Measurements from ENCODE around the gene TRPM2.
A peak's percentile ranks its signal among the peaks of the same experiment; 100 is the strongest.

The TRPM2 gene

DNA sequence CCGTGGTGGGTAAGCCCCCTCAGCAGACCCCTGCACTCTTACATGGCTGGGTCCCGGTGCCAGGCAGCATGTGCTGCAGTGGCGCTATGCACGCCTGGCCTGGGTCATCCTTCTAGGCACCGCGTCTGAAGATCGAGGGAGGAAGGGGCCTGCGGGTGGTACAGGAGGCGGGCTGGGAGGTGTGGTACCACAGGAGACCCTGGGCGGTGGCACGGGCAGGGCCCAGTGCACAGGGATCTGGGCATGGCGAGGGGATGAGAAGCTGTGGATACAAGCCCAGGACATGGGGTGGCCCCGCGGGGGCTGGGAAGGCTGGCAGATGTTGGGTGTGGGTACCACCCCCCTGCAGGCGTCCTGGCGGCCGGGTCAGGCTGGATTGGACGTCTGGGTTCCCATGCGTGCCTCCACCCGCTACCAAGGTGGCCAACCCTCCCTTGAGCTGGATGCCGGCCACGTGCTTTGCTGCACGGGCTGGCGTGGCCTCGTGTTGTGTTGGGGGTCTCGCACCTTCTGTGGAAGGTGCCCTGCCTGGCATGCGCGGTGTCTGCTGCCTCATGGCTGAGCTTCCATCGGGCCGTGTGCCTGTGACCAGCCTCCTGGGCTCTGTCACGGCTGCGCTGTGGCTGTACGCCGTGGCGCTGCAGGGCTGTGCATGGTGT, 33.9 kb upstream of the TRPM2 start:
- H2BK120ac ChIP-seq (ENCODE audit: insufficient read depth, low read length, poor library complexity) = no peak overlapping the region
- no CpG with 5 or more reads among the region's 35 CpGs for WGBS (ENCODE audit: extremely low coverage, insufficient coverage, insufficient read length)
- H3K36me3 ChIP-seq (ENCODE audit: control insufficient read depth in 1 of 2, insufficient read depth in 2 of 2, low read length in 2 of 2) = peaks cover 79 to 87% of the 10 kb centered on the region in 2 experiments
- H3K14ac ChIP-seq (ENCODE audit: low read length) = no peak overlapping the region
- no peak overlapping the region for H3K23ac ChIP-seq (ENCODE audit: low read length)
- H4K12ac ChIP-seq (ENCODE audit: low read depth, low read length) = no peak overlapping the region
- no peaks in the 10 kb centered on the region for H3K79me2 ChIP-seq (ENCODE audit: control insufficient read depth, insufficient read depth, low read length, poor library complexity)
- H2BK12ac ChIP-seq (ENCODE audit: low read length) = no peak overlapping the region
- no peak overlapping the region for H3K9ac ChIP-seq (ENCODE audit: low read length)
- H3K27ac ChIP-seq (ENCODE audit: low read depth, low read length) = no peak overlapping the region
- no peak overlapping the region for H4K91ac ChIP-seq (ENCODE audit: low read depth, low read length)
- H3K18ac ChIP-seq (ENCODE audit: low read length) = no peak overlapping the region
- no peaks in the 10 kb centered on the region for H3K4me1 ChIP-seq (ENCODE audit: control insufficient read depth in 1 of 2, insufficient read depth in 2 of 2, low read length in 2 of 2)
- H2BK5ac ChIP-seq (ENCODE audit: low read depth, low read length, poor library complexity) = no peak overlapping the region
- H4K8ac ChIP-seq (ENCODE audit: low read depth, low read length) = no peak overlapping the region
- H3K4ac ChIP-seq (ENCODE audit: low read depth, low read length) = no peak overlapping the region
- H3K27me3 ChIP-seq (ENCODE audit: insufficient read depth, low read length) = no peaks in the 10 kb centered on the region
- no peak for DNase-seq
- no peak overlapping the region for H3K4me2 ChIP-seq (ENCODE audit: low read length)
- no peak overlapping the region for H3K4me3 ChIP-seq (ENCODE audit: low read depth, low read length)
- no peaks in the 10 kb centered on the region for H3K79me1 ChIP-seq (ENCODE audit: low read length)
- no peak overlapping the region for H2AK5ac ChIP-seq (ENCODE audit: low read length)
- no peak overlapping the region for H2AFZ ChIP-seq (ENCODE audit: insufficient read depth, low read length, poor library complexity)
- H3K9me3 ChIP-seq (ENCODE audit: insufficient read depth, low read depth, low read length) = peaks cover 13% of the 10 kb centered on the region

DNA sequence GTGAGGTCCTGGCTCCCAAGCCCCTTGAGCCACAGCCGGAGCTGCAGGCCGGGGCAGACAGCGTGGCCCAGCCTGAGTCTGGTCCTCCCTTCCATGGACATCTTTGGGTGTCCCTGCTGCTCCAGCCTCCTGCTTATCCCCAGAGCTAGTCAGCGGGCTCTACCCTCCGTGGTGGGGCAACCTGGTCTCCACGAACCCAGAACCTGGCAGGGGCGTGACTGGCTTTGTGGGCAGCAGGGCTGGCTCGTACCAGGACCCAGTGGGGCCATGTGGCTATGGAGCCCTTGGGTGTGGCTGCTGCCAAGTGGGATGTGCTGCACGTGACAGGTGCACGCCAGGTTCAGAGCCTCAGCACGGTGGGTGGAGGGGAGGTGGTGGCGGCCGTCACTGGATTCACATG, 32.6 kb upstream of the TRPM2 start:
- Histone ChIP-seq H2BK12ac (ENCODE audit: low read length) (no peak overlapping the region), H3K4me2 (ENCODE audit: low read length) (no peak overlapping the region), H4K8ac (ENCODE audit: low read depth, low read length) (no peak overlapping the region), H2AFZ (ENCODE audit: insufficient read depth, low read length, poor library complexity) (no peak overlapping the region), H3K14ac (ENCODE audit: low read length) (no peak overlapping the region), H3K9ac (ENCODE audit: low read length) (no peak overlapping the region), H3K4me3 (ENCODE audit: low read depth, low read length) (peak overlapping the region; percentile 52), H3K23ac (ENCODE audit: low read length) (no peak overlapping the region), H3K27me3 (ENCODE audit: insufficient read depth, low read length) (no peaks in the 10 kb centered on the region), H2AK5ac (ENCODE audit: low read length) (no peak overlapping the region), H3K18ac (ENCODE audit: low read length) (no peak overlapping the region), H3K4me1 (ENCODE audit: control insufficient read depth in 1 of 2, insufficient read depth in 2 of 2, low read length in 2 of 2) (no peaks in the 10 kb centered on the region), H3K4ac (ENCODE audit: low read depth, low read length) (no peak overlapping the region), H2BK120ac (ENCODE audit: insufficient read depth, low read length, poor library complexity) (no peak overlapping the region), H4K91ac (ENCODE audit: low read depth, low read length) (no peak overlapping the region), H3K79me1 (ENCODE audit: low read length) (no peaks in the 10 kb centered on the region), H3K36me3 (ENCODE audit: control insufficient read depth in 1 of 2, insufficient read depth in 2 of 2, low read length in 2 of 2) (peaks cover 81 to 90% of the 10 kb centered on the region in 2 experiments), H3K79me2 (ENCODE audit: control insufficient read depth, insufficient read depth, low read length, poor library complexity) (no peaks in the 10 kb centered on the region), H2BK5ac (ENCODE audit: low read depth, low read length, poor library complexity) (no peak overlapping the region), H3K9me3 (ENCODE audit: insufficient read depth, low read depth, low read length) (peaks cover 14% of the 10 kb centered on the region), H4K12ac (ENCODE audit: low read depth, low read length) (no peak overlapping the region), H3K27ac (ENCODE audit: low read depth, low read length) (no peak overlapping the region)
- no peak for DNase-seq
- WGBS (ENCODE audit: extremely low coverage, insufficient coverage, insufficient read length) = no CpG with 5 or more reads among the region's 13 CpGs

DNA sequence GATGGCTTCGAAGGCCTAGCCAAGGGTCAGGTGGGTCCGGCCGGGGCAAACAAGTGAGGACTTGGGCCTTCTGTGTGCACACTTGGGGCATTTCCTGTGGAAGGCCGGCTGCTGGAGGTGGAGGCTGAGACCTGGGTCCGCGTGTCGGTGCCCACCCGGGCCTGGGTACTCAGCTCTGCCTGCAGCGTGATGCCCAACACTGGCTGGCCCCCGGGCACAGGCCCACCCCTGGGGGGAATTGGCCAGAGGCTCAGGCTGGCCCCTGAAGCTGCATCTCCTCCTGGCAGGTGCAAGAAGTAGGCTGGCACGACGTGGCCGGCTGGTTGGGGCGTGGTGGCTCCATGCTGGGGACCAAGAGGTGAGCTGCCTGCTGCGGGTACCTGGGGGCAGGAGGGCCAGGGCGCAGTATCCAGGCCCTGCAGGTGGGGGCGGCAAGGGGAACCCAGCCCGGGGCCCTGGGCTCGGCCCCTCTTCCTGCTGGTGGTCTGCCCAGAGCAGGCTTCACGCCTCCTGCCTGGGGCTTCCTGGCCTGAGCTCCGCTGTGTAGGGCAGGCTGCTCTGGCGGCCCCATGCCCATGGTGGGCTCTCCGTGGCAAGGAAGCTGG, 31.5 kb upstream of the TRPM2 start:
- Histone ChIP-seq H3K14ac (ENCODE audit: low read length) (no peak overlapping the region), H3K27ac (ENCODE audit: low read depth, low read length) (no peak overlapping the region), H3K36me3 (ENCODE audit: control insufficient read depth in 1 of 2, insufficient read depth in 2 of 2, low read length in 2 of 2) (peaks cover 81 to 89% of the 10 kb centered on the region in 2 experiments), H3K18ac (ENCODE audit: low read length) (no peak overlapping the region), H3K4ac (ENCODE audit: low read depth, low read length) (no peak overlapping the region), H3K4me1 (ENCODE audit: control insufficient read depth in 1 of 2, insufficient read depth in 2 of 2, low read length in 2 of 2) (no peaks in the 10 kb centered on the region), H4K8ac (ENCODE audit: low read depth, low read length) (no peak overlapping the region), H2BK120ac (ENCODE audit: insufficient read depth, low read length, poor library complexity) (no peak overlapping the region), H2AFZ (ENCODE audit: insufficient read depth, low read length, poor library complexity) (no peak overlapping the region), H2BK12ac (ENCODE audit: low read length) (no peak overlapping the region), H3K4me2 (ENCODE audit: low read length) (no peak overlapping the region), H3K9ac (ENCODE audit: low read length) (no peak overlapping the region), H4K91ac (ENCODE audit: low read depth, low read length) (no peak overlapping the region), H3K23ac (ENCODE audit: low read length) (no peak overlapping the region), H3K4me3 (ENCODE audit: low read depth, low read length) (no peak overlapping the region), H2AK5ac (ENCODE audit: low read length) (no peak overlapping the region), H2BK5ac (ENCODE audit: low read depth, low read length, poor library complexity) (no peak overlapping the region), H3K79me2 (ENCODE audit: control insufficient read depth, insufficient read depth, low read length, poor library complexity) (no peaks in the 10 kb centered on the region), H3K27me3 (ENCODE audit: insufficient read depth, low read length) (no peaks in the 10 kb centered on the region), H3K9me3 (ENCODE audit: insufficient read depth, low read depth, low read length) (peaks cover 9% of the 10 kb centered on the region), H3K79me1 (ENCODE audit: low read length) (no peaks in the 10 kb centered on the region), H4K12ac (ENCODE audit: low read depth, low read length) (no peak overlapping the region)
- no peak for DNase-seq
- WGBS (ENCODE audit: extremely low coverage, insufficient coverage, insufficient read length) = no CpG with 5 or more reads among the region's 23 CpGs

DNA sequence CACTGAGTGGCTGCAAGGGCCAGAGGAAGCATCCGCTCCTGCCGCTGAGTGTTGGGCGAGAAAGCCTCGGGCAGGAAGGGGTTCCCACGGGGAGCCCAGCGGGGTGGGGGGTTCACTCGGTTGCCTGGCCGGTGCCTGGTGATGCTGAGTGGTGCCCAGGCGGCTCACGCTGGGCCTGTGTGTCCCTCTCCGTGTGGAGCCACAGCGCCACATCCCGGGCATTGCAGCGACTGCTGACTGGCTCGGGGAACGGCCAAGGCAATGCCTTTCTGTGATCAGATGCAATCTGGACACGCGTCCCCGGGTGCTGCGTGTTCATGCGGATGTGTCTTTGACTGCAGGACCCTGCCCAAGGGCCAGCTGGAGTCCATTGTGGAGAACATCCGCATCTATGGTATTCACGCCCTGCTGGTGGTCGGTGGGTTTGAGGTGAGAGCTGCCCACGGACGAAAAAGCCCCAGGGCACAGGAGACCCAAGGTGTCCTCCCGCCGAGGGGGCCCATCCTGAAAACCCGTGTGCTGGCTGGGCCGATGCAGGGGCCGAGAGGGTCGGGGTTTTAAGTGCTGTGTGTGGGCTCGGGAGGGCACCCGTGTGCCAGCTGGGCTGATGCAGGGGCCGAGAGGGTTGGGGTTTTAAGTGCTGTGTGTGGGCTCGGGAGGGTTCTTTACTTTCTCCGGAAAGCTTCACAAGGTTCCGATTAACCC, 30.6 kb upstream of the TRPM2 start:
- Histone ChIP-seq H2AFZ (ENCODE audit: insufficient read depth, low read length, poor library complexity) (no peak overlapping the region), H3K23ac (ENCODE audit: low read length) (no peak overlapping the region), H3K4me2 (ENCODE audit: low read length) (no peak overlapping the region), H3K27me3 (ENCODE audit: insufficient read depth, low read length) (no peaks in the 10 kb centered on the region), H3K79me1 (ENCODE audit: low read length) (no peaks in the 10 kb centered on the region), H2BK5ac (ENCODE audit: low read depth, low read length, poor library complexity) (no peak overlapping the region), H3K27ac (ENCODE audit: low read depth, low read length) (no peak overlapping the region), H3K9me3 (ENCODE audit: insufficient read depth, low read depth, low read length) (peaks cover 9% of the 10 kb centered on the region), H3K4me1 (ENCODE audit: control insufficient read depth in 1 of 2, insufficient read depth in 2 of 2, low read length in 2 of 2) (no peaks in the 10 kb centered on the region), H3K9ac (ENCODE audit: low read length) (no peak overlapping the region), H3K18ac (ENCODE audit: low read length) (no peak overlapping the region), H4K8ac (ENCODE audit: low read depth, low read length) (no peak overlapping the region), H2BK120ac (ENCODE audit: insufficient read depth, low read length, poor library complexity) (no peak overlapping the region), H3K4ac (ENCODE audit: low read depth, low read length) (no peak overlapping the region), H3K79me2 (ENCODE audit: control insufficient read depth, insufficient read depth, low read length, poor library complexity) (no peaks in the 10 kb centered on the region), H4K12ac (ENCODE audit: low read depth, low read length) (no peak overlapping the region), H3K14ac (ENCODE audit: low read length) (no peak overlapping the region), H3K36me3 (ENCODE audit: control insufficient read depth in 1 of 2, insufficient read depth in 2 of 2, low read length in 2 of 2) (peaks cover 83 to 90% of the 10 kb centered on the region in 2 experiments), H4K91ac (ENCODE audit: low read depth, low read length) (no peak overlapping the region), H3K4me3 (ENCODE audit: low read depth, low read length) (no peak overlapping the region), H2BK12ac (ENCODE audit: low read length) (no peak overlapping the region), H2AK5ac (ENCODE audit: low read length) (no peak overlapping the region)
- no peak for DNase-seq
- WGBS (ENCODE audit: extremely low coverage, insufficient coverage, insufficient read length) = no CpG with 5 or more reads among the region's 38 CpGs
